GM15510 (cell line): ENCODE measurements around the gene MARCHF10.

Experiments
- POLR2A ChIP-seq: IDR thresholded peaks from 3 replicates; pipeline ENCODE4 v1.6.1; 2011; ENCODE audit warnings: borderline replicate concordance; ENCODE audit not compliant: insufficient read length; ENCODE audit errors: extremely low read depth

Gene MARCHF10

DNA sequence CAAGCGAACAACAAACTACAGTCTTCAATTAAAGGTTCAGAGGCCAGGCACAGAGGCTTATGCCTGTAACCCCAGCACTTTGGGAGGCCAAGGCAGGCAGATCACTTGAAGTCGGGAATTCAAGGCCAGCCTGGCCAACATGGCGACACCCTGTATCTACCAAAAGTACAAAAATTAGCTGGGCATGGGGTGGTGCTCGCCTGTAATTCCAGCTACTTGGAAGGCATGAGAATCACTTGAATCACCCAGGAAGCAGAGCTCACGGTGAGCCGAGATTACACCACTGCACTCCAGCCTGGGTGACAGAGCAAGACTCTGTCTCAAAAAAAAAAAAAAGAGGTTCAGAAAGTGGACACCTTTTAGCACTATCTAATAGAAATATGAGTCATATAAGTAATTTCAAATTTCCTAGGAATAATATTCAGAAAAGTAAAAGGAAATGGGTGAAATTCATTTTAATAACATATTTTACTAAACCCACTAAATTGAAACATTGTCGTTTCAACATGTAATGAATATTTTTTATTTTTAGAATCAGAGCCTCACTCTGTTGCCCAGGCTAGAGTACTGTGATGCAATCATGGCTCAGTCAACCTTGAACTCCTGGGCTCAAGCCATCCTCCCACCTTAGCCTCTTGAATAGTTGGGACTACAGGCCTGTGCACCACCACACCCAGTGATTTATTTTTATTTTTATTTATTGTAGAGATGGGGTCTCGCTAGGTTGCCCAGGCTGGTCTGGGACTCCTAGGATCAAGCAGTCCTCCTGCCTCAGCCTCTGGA, 15.2 kb upstream of the MARCHF10 start:
- TF ChIP-seq POLR2A: no peak

DNA sequence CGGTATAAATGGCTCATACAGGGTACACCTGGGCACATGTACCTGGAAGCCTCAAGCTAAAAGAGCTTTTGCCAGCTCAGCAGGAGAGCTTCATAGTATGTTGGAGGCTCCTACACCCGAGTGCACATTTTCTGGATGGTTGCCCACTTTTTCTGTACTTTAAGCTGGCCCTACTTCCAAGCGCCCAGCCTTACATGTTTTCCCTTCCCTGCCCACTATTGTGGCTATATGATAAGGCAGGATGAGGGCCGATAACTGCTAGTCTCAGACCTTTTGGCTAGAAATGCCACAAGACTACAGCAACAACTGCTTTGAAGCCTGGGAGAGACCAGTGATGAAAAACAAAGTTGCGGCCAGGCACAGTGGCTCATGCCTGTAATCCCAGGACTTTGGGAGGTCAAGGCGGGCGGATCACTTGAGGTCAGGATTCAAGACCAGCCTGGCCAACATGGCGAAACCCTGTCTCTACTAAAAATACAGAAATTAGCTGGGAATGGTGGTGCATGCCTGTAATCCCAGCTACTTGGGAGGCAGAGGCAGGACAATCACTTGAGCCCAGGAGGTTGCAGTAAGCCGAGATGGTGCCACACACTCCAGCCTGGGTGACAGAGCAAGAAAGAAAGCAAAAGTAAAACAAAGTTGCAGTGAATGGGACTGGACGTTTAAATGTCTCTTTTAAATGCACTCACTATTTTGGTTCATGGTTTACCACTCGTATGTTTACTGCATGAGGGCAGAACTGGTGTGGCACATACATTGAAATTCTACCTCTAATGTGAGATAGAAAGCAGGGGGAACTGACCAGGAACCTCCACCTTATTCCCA, 14.2 kb upstream of the MARCHF10 start:
- TF ChIP-seq POLR2A: no peak

DNA sequence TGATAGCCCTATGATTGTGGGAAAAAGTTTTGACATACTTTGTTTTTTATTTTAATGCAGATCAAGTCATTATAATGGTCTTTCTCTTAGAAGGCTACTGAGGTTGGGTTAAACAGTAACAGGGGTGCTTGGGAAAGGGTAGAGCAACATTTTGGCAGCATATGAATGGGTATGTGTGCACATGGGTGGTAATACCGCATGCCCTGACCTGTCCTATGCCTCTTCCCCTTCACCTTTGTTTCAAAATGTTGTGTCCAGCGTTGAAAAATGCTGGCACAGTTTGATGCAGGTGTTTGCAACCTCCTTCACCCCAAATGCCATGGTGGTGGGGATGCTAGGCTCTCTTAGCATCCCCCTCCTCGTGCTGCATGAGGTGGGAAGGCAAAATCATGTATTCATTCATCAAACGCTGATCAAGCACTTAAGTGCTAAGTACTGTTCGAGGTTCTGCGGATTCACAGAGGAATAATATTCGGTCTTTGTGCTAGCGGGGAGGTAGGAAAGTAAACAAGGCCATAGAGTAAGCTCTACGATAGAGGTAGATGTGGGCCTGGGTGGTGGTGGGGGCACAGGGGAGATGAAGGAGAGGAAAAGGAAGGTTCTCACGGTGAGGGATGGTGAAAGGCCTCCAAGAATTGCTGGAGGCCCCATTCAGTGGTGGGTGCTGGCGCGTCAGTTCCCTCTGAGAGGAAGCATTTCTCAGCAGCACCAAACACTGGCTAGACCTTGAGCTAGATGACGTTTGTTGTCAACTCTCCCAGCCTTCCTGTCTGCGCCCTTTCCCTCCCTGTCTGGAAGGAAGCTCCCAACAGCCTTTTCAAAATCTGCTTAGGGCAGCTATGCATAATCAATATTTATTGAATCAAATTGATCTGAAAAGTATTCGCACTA, 13.3 kb upstream of the MARCHF10 start:
- TF ChIP-seq POLR2A: no peak

DNA sequence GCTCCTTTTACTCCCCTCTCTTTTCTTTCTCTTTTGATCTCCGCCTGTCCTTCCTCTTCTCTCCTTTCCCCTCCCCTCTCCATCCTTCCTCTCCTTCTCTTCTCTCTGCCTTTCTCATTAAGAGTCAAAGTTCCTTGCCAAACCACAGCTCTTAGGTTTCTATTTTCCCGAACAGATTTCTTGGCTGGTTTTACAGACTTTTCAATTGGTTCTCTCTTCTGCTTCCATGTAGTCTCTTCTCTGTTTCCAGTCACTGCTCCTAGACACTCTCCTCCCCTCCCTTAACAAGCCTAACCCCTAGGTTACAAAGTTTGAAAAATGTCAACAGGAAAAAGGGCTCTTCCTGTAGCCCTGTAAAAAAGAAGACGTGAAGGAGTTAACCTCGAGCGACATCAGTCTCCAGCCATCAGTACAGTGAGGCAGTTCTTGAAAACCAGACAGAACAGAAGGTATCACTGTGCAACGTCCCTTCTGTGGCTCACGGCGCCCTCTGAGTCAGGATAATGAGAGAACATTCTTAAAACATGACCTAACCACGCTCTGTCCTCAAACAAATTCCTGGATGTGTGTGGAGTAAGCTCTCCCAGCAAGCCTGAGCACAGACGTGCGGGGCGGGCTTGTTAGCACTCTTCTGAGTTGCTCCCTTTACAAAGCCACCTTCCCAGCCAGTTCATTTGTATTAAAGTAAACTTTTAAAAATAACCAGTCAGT, 11.6 kb upstream of the MARCHF10 start:
- TF ChIP-seq POLR2A: no peak

DNA sequence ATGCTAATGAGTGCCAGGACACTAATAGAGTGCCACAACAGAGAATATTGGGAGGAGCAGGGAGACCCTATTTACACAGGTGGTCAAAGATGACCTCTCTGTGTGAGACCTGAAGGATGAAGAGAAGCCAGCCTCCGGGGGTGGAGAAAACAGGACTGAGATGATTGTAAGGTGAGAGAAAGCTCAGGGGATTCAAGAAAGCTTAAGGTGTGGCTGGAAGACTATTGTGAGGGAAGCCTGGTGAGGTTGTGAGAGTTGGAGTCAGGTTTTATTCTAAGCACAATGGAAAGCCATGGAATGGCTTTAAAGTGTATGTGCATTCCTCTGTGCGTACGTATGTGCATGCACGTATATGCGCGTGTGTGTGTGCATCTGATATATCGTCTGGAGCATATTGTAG, 10.4 kb upstream of the MARCHF10 start:
- no peak for TF ChIP-seq POLR2A

DNA sequence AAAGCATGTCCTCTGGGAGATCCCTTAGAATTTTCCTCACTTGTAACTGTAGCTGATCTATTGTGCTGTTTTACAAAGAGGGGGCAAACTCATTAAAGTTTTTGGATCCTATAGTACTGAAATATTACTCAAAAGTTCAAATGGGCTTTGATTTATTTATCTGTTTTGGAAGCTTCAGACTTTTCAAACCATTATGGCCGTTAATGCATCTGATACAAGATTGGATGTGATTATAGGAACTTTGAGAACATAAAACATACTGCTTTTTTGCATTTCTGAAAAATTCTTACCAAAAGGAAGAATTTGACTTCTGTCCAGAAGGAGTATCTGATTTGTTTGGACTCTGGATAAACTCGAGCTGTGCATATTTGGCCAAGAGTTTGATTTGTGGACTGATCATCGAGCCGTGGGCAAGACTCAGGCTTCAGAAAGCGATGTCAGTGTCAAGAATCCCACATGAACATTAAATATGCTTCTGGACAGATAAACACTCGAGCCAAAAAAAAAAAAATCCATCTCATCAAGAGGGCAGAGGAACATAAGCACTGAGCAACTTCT, 8.2 kb upstream of the MARCHF10 start:
- no peak for TF ChIP-seq POLR2A

DNA sequence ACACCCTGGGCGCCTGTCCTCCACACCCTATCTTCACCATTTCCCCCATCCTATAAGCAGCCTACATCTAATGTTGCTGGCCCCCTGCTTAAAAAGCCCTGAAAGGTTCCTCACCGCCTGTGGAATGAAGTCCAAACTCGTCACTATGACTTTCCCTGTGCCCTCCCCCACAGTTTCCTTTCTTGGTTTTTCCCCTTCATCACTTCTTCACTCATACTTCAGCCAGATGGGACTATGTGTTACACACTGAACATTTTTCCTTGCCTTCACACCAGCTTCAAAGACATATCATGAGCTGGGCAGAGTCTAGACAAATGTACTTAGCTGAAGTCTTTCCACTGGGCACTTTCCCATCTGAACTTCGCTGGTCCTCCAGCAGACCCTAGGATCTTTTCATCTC, 1.5 kb upstream of the MARCHF10 start:
- no peak for TF ChIP-seq POLR2A

DNA sequence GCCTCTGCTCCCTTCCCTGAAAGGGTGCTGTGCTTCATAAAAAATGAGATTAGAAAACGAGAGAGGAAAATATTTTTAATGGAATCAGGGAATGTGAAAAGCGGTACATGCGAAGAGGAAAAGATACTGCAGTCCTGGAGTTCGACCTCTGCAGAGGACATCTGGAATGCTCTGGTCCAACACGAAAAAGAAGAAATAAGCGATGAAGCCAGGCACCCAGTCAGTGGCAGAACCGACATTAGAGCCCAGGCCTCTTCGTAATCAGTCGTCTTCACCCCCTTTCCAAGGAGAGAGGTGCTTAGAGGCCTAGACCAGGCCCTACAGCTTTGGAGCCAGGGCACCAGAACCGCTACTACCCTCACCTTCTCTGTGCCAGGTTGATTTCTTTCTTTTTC, 459 bp upstream of the MARCHF10 start:
- TF ChIP-seq POLR2A: no peak

DNA sequence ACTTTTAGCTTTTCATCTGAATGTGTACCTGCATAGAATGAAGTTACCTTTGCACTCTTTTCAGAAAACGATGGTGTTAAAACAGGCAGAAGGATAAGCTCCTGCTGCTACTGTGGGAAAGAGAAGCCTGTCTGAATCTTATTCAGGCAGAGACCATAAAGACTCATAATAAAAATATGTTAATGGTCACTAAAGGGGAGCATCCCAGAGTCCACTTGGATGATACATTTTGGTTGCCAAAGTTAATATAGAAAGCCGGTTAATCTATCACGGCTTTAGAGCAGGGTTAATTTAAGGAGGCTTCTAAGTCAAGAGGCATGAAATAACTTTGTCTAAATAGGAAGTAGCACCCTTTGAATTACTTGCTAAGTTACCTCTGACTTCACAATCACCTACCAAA, 2.9 kb downstream of the MARCHF10 start:
- TF ChIP-seq POLR2A: no peak

DNA sequence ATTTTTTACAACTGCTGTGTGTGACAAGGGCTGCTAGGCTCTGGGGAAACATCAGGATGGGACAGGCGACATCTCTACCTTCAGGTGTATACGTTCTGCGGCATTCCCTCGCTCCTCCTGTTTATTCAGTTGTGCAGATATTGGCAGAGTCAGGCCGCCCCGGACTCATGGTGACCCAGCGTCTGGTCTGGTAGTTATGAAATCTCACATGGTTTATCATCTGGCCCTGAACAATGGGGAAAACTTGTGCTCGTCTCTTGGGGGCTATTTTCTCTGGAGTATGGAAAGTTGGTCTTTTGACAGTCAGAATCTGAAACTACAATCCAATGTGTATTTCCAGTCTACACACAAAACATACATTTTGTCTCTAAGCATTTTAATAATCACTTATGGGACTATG, 3.3 kb downstream of the MARCHF10 start:
- TF ChIP-seq POLR2A: no peak

DNA sequence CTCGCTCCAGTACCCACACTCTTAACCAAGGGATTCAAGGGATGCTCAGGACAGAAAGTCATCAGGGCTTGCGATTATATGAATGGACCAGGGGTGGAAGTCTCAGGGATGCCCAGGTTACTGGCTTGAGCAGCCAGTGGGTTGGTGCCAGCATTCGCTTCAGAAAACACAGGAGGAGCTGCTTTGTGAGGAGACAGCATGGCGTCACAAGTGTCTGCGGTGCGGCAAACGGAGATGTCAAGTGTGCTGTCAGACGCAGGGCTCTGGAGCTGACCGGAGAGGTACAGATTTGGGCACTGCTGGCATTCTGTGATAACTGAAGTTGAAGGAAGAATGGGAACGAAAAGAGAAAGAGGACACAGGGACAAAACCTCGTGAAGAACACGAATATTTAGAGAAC, 4.1 kb downstream of the MARCHF10 start:
- TF ChIP-seq POLR2A: no peak

DNA sequence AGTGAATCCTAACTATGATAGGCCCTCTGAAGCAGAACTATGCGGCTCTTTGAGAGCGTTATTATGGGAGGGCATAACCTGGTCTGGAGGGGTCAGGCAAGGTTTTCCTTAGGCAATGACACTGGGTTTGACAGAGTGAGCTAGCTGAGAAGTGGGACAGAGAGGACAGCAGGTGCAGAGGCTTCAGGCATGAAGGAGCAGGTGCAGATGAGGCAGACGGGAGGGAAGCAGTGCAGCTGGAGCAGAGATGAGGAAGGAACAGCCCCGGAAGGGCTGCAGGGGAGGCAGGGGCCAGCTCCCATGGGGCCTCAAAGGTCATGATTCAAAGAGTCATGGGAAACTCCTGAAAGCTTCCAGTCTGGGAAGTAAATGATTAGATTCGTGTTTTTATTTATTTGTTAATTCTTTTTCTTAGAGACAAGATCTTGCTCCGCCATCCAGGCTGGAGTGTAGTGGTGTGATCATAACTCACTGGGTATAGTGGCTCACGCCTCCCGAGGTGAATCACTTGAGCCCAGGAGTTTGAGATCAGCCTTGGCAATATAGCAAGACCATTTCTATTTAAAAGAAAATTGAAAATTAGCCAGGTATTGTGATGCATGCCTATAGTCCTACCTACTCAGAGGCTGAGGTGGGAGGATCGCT, 5.4 kb downstream of the MARCHF10 start:
- no peak for TF ChIP-seq POLR2A

DNA sequence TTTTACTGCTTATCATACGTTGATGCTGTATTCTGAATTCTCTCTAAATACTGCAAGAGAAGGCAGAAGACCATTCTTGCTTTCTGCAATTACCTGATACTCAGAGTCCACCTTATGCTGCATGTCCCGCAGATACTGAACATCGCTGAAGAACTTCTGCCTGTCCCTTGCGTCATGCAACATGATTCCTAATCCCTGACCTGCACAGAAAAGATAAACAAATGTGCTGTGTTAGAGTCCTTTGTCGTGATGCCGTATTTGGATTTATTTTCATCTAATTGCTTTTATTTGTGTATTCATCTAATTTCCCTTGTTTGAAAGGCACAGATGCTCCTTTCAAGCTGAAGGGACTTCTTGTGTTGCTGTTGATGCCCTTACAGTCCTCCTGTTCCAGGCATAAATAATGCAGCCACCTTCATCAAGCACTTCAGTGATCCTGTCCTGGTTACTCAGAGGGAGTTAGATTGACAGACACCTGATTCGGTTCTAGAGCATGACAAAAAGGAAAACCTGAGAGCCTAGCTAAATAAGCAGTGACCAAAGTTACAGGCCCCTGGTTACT, 6.5 kb downstream of the MARCHF10 start:
- TF ChIP-seq POLR2A: no peak
